ENCODE data around the gene ALPI.
"Not testable (repeated sequence)": the region's sequence is repeated elsewhere in the genome, so short reads cannot be mapped to it uniquely, and the experiment has no call there.

The ALPI gene

GRCh38 chr2:232455426-232456255, at the start of gene ALPI:
Gene ALPI (plus strand): TSS chr2:232456153. CDS start chr2:232456200, 47 bp downstream.
- DNase-seq = no peak

GRCh38 chr2:232406556-232407310, 49.2 kb upstream of the ALPI start, which contains the start of gene ALPG:
Gene ALPG (plus strand): TSS chr2:232406844. CDS start chr2:232406895, 51 bp downstream.
- DNase-seq = no peak

GRCh38 chr2:232407428-232408150, 48.4 kb upstream of the ALPI start:
- not testable (repeated sequence) for DNase-seq

GRCh38 chr2:232408269-232408668, 47.7 kb upstream of the ALPI start:
- not testable (repeated sequence) for DNase-seq

GRCh38 chr2:232409617-232410016, 46.3 kb upstream of the ALPI start:
- not testable (repeated sequence) for DNase-seq

- DNase-seq = no peak
Measured at GRCh38 chr2:232410238-232410900, 45.6 kb upstream of the ALPI start.

- no peak for DNase-seq
Measured at GRCh38 chr2:232411901-232412629, 43.9 kb upstream of the ALPI start.

GRCh38 chr2:232412986-232413385, 43.0 kb upstream of the ALPI start:
- DNase-seq = no peak

- DNase-seq = no peak
Measured at GRCh38 chr2:232415138-232415690, 40.7 kb upstream of the ALPI start.

- DNase-seq = no peak
Measured at GRCh38 chr2:232415736-232416520, 40.0 kb upstream of the ALPI start.

- DNase-seq = no peak
Measured at GRCh38 chr2:232416521-232417470, 39.2 kb upstream of the ALPI start.

GRCh38 chr2:232417489-232417888, 38.5 kb upstream of the ALPI start:
- no peak for DNase-seq

- no peak for DNase-seq
Measured at GRCh38 chr2:232418056-232418455, 37.9 kb upstream of the ALPI start.

GRCh38 chr2:232418466-232419244, 37.3 kb upstream of the ALPI start:
- DNase-seq = peak; percentile 19

- DNase-seq = no peak
Measured at GRCh38 chr2:232419245-232420072, 36.5 kb upstream of the ALPI start.

GRCh38 chr2:232420073-232420454, 35.9 kb upstream of the ALPI start:
- DNase-seq = no peak

- DNase-seq = peak; percentile 49
Measured at GRCh38 chr2:232420463-232421188, 35.3 kb upstream of the ALPI start.

Measured in NCI-H1436 (cell line).